LNCaP clone FGC (cell line): Measurements from ENCODE around the gene FAM120C.

Experiments
- DNase-seq: peaks from one replicate; pipeline ENCODE4 v3.0.0-alpha.2; 2011; ENCODE audit warnings: low read depth
- H3K4me3 ChIP-seq: 2 replicates; pipeline ENCODE4 v1.5.1; 2011; ENCODE audit warnings: mild to moderate bottlenecking, low read depth, low read length, control low read depth
- CTCF ChIP-seq: IDR thresholded peaks from 2 replicates; pipeline ENCODE4 v1.5.1; 2012; ENCODE audit warnings: mild to moderate bottlenecking; ENCODE audit not compliant: control insufficient read depth, insufficient read depth; ENCODE audit errors: extremely low read depth

The FAM120C gene

DNA sequence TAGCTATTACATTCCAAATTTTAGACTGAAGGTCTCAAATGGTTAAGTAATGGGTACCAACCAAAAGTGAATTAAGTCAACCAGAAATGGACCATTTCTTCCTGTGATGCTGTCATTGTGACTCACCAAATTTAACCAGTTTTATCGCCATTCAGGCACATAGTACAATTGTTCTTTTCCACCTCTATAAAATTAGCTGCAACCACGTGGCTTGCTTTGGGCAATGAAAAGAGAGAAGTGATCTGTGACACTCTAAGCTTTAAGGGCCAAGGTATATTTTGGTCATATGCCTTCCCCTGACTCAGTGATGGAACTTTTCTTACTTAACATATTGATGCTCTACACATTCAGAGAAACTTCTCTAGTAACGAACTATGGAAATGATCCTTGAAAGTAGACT lies 118.5 kb downstream of the FAM120C start:
- no peak overlapping the region for H3K4me3 ChIP-seq
- no peak for DNase-seq
- no peak for TF ChIP-seq CTCF

- no peak overlapping the region for H3K4me3 ChIP-seq
- TF ChIP-seq CTCF = no peak
- no peak for DNase-seq
Observed at GRCh38 chrX:54063361-54063760, 119.7 kb downstream of the FAM120C start.

DNA sequence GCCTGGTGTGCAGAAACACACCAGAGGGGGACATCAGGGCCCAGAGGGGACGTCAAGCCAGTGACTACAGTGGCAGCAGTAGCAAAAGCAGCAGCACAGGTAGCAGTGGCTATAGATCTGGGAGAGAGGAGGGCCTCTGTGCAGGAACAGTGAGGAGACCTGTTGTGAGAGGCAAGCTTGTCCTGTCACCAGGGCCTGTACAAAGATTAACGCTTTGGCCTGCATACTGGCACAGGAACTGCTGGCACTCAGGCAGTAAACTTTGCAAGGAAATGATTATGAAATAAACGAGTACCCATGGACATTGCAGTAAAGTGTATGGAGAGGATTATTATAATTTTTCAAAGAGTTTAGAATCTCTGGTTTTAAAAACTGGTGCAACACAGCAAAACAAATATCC lies 133.3 kb downstream of the FAM120C start:
- no peak for DNase-seq
- no peak for TF ChIP-seq CTCF
- no peak overlapping the region for H3K4me3 ChIP-seq

DNA sequence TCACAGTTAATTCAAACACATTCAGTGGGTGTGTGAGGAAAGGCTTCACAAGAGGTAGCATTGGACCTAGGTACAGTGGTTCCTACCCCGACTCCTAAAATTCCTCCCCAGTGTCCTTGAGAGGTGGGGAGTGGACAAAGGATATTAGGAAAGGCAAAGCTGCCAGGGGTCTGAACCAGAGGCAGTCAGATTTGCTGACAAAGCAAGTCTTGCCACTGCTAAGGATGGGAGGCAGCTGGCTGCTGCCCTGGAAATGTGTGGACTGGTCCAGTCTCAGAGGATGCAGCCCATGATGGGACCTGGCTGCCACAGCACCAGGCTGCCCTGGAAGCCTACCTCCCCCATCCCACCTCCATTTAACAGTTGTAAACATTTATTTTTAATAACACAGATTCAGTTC lies 134.6 kb downstream of the FAM120C start:
- H3K4me3 ChIP-seq = no peak overlapping the region
- TF ChIP-seq CTCF = no peak
- no peak for DNase-seq

DNA sequence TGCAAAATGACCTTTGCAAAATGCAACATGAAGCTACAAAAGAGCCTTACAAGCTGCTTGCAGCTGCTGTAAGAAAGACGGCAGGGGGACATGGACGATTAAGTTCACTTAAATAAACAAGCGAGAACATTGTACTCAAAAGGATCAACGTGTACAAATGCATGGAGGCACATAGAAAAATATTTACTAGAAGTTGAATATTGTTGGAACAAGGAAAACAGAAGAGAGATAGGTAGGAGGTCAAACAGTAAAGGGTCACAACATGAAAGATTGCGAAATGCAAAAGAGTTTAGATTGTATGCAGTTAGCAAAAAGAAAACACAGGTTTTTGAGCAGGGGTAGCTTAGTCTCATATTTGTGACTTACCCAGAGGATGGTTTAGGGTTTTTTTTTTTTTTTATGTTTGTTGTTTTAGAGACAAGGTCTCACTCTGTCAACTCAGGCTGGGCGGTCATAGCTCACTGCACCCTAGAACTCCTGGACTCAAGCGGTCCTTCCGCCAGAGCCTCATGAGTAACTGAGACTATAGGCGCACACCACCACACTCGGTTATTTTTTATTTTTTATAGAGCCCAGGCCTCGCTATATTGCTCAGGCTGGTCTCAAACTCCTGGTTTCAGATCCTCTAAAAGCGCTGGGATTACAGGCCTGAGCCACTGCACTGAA lies 137.4 kb downstream of the FAM120C start:
- no peak for TF ChIP-seq CTCF
- DNase-seq = peak; percentile 93
- H3K4me3 ChIP-seq = no peak overlapping the region

DNA sequence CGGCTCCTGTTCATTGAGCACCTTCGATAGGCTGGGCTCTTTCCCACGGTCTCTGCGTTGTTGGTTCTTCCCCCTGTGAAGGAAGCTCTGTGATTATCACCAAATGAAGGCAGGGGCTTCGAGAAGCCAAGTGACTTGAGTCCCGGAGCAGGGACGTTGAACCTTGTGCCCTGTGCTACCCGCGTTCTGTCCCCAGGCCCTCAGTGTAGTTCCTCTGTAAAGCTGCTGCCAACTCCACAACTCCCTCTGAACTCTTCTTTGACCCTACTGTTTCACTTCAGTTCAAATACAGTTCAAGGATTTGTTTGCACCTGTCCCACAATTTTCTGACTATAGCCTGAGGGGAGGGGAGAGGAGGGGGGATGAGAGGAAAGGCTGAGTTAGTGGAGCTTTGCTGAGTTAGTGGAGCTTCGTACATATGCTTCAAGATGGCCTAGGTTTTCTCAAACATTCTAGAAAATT lies 138.1 kb downstream of the FAM120C start:
- peak overlapping the region; percentile 48 for H3K4me3 ChIP-seq
- DNase-seq = no peak
- TF ChIP-seq CTCF = no peak
